Duodenal mucosa (tissue), 2 donors: ENCODE data around the gene AFAP1.

Experiments used
- H3K27ac ChIP-seq: one replicate; pipeline ENCODE4 v1.7.0; 2013; ENCODE audit warnings: low read depth, low read length
- H3K27me3 ChIP-seq, 2 donors: one replicate each; pipeline ENCODE4 v1.7.0; 2013; ENCODE audit warnings: low read length in 2 of 2, control low read depth in 1 of 2; ENCODE audit not compliant: insufficient read depth in 2 of 2, control insufficient read depth in 1 of 2
- H3K36me3 ChIP-seq, 2 donors: one replicate each; pipeline ENCODE4 v1.7.0; 2013; ENCODE audit warnings: low read length in 2 of 2, control low read depth in 1 of 2; ENCODE audit not compliant: insufficient read depth in 2 of 2, control insufficient read depth in 1 of 2
- H3K4me1 ChIP-seq, 2 donors: one replicate each; pipeline ENCODE4 v1.7.0; 2013; ENCODE audit warnings: low read length in 2 of 2, control low read depth in 1 of 2; ENCODE audit not compliant: insufficient read depth in 2 of 2, control insufficient read depth in 1 of 2
- H3K4me3 ChIP-seq, 2 donors: one replicate each; pipeline ENCODE4 v1.7.0; 2013; ENCODE audit warnings: low read length in 2 of 2, low read depth in 1 of 2
- H3K9ac ChIP-seq, 2 donors: one replicate each; pipeline ENCODE4 v1.7.0; 2013; ENCODE audit warnings: low read length in 2 of 2, low read depth in 1 of 2
- H3K9me3 ChIP-seq, 2 donors: one replicate each; pipeline ENCODE4 v1.7.0; 2013; ENCODE audit warnings: low read length in 2 of 2, control low read depth in 1 of 2; ENCODE audit not compliant: control insufficient read depth in 1 of 2

AFAP1 gene

GRCh38 chr4:7867701-7868435 lies 71.8 kb downstream of the AFAP1 start:
- Histone ChIP-seq H3K27me3 (no peaks in the 10 kb centered on the region), H3K36me3 (peaks cover 6 to 17% of the 10 kb centered on the region in 2 donors), H3K9me3 (no peaks in the 10 kb centered on the region), H3K4me1 (peaks cover 0 to 5% of the 10 kb centered on the region in 2 donors), H3K27ac (no peak overlapping the region), H3K9ac (no peak overlapping the region), H3K4me3 (no peak overlapping the region)

GRCh38 chr4:7867191-7867590 lies 72.5 kb downstream of the AFAP1 start:
- no peaks in the 10 kb centered on the region for H3K9me3 ChIP-seq
- H3K27me3 ChIP-seq, result no peaks in the 10 kb centered on the region
- H3K27ac ChIP-seq, result no peak overlapping the region
- H3K4me3 ChIP-seq, result no peak overlapping the region
- no peak overlapping the region for H3K9ac ChIP-seq
- H3K4me1 ChIP-seq, result peaks cover 0 to 4% of the 10 kb centered on the region in 2 donors
- peaks cover 6 to 17% of the 10 kb centered on the region in 2 donors for H3K36me3 ChIP-seq

DNA sequence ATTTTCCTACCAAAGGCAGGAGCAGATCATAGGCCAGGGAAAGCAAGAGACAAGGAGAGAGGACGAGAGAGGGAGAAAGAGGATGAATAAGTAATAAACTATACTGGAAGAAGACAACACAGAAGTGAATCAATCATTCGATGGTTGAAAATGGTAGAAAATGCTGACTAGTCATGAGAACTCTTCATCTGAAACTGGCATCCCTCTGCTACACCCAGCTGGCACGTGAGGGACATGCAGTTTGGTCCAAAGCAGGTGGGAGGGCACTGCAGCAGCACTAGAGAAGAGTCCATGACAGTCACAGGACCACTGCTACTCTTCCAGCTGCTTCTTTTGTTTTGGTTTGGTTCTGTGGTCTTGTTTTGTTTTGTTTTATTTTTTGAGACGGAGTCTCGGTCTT lies 74.1 kb downstream of the AFAP1 start:
- Histone ChIP-seq H3K27ac (no peak overlapping the region), H3K4me3 (no peak overlapping the region), H3K9ac (no peak overlapping the region), H3K27me3 (no peaks in the 10 kb centered on the region), H3K36me3 (peaks cover 0 to 10% of the 10 kb centered on the region in 2 donors), H3K9me3 (no peaks in the 10 kb centered on the region), H3K4me1 (no peaks in the 10 kb centered on the region)

- Histone ChIP-seq H3K9ac (no peak overlapping the region), H3K27ac (no peak overlapping the region), H3K4me1 (no peaks in the 10 kb centered on the region), H3K27me3 (no peaks in the 10 kb centered on the region), H3K36me3 (peaks cover 0 to 10% of the 10 kb centered on the region in 2 donors), H3K4me3 (no peak overlapping the region), H3K9me3 (no peaks in the 10 kb centered on the region)
Observed at GRCh38 chr4:7864685-7865084, 75.0 kb downstream of the AFAP1 start.

DNA sequence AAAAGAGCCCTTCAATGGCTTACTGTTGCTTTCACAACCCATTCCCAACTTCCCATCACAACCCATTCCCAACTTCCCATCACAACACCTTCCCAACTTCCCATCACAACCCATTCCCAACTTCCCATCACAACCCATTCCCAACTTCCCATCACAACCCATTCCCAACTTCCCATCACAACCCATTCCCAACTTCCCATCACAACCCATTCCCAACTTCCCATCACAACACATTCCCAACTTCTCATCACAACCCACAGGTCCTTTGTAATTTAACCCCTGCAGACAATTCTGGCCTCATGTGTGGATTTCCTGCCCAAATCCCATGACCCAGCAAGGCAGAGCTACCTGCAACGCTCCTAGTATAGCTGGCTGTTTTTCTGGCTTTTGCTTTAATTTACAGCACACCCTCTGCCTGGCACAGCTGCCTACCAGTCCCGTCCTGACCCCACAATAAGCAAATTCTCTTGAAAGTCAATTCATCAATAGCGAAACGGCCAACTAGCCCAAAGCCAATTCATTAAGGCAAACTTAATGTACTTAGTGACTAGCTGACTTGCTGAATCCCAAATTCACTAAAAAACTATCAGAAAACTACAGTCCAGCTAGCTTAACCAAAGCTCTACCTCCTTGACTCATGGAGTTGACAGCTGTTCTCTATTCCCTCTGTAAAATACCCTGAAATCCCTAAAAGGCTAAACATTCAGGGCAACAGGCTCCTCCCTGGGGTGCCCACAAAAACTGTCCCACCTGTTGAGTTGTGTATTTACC lies 75.6 kb downstream of the AFAP1 start:
- Histone ChIP-seq H3K9ac (no peak overlapping the region), H3K36me3 (peaks cover 0 to 10% of the 10 kb centered on the region in 2 donors), H3K4me3 (no peak overlapping the region), H3K27me3 (no peaks in the 10 kb centered on the region), H3K4me1 (no peaks in the 10 kb centered on the region), H3K27ac (no peak overlapping the region), H3K9me3 (no peaks in the 10 kb centered on the region)

- Histone ChIP-seq H3K27ac (no peak overlapping the region), H3K9ac (no peak overlapping the region), H3K27me3 (no peaks in the 10 kb centered on the region), H3K4me1 (no peaks in the 10 kb centered on the region), H3K36me3 (peaks cover 0 to 6% of the 10 kb centered on the region in 2 donors), H3K9me3 (no peaks in the 10 kb centered on the region), H3K4me3 (no peak overlapping the region)
Observed at GRCh38 chr4:7862561-7863192, 77.0 kb downstream of the AFAP1 start.

GRCh38 chr4:7861440-7861881 lies 78.2 kb downstream of the AFAP1 start:
- Histone ChIP-seq H3K27me3 (no peaks in the 10 kb centered on the region), H3K4me3 (no peak overlapping the region), H3K9ac (no peak overlapping the region), H3K27ac (no peak overlapping the region), H3K4me1 (no peaks in the 10 kb centered on the region), H3K36me3 (no peaks in the 10 kb centered on the region), H3K9me3 (no peaks in the 10 kb centered on the region)

- H3K9me3 ChIP-seq, result no peaks in the 10 kb centered on the region
- H3K4me3 ChIP-seq, result no peak overlapping the region
- H3K4me1 ChIP-seq, result no peaks in the 10 kb centered on the region
- H3K36me3 ChIP-seq, result no peaks in the 10 kb centered on the region
- H3K9ac ChIP-seq, result no peak overlapping the region
- no peak overlapping the region for H3K27ac ChIP-seq
- H3K27me3 ChIP-seq, result no peaks in the 10 kb centered on the region
Observed at GRCh38 chr4:7860600-7861163, 79.0 kb downstream of the AFAP1 start.

DNA sequence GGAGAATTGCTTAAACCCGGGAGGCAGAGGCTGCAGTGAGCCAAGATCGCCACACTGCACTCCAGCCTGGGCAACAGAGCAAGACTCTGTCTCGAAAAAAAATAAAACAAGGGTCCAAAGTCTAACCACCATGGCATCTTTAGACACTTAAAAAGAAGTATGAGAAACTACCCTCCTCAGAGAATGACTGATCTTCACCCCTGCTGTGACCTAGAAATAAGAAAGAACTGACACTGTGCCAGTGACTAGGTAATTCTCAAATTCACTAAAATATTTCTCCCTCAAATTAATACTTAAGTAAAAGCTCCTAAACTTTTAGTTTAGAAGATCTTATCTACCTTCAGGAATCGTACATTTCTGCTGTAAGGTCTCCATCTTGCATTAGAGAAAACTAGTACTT lies 80.3 kb downstream of the AFAP1 start:
- Histone ChIP-seq H3K36me3 (peaks cover 0 to 1% of the 10 kb centered on the region in 2 donors), H3K4me1 (no peaks in the 10 kb centered on the region), H3K4me3 (no peak overlapping the region), H3K27me3 (no peaks in the 10 kb centered on the region), H3K27ac (no peak overlapping the region), H3K9me3 (no peaks in the 10 kb centered on the region), H3K9ac (no peak overlapping the region)

GRCh38 chr4:7858498-7858897 lies 81.2 kb downstream of the AFAP1 start:
- peaks cover 0 to 9% of the 10 kb centered on the region in 2 donors for H3K36me3 ChIP-seq
- no peak overlapping the region for H3K27ac ChIP-seq
- H3K4me3 ChIP-seq, result no peak overlapping the region
- no peaks in the 10 kb centered on the region for H3K4me1 ChIP-seq
- H3K9ac ChIP-seq, result no peak overlapping the region
- no peaks in the 10 kb centered on the region for H3K27me3 ChIP-seq
- H3K9me3 ChIP-seq, result no peaks in the 10 kb centered on the region
